ENCODE results near the gene LRRK2.

GRCh38 chr12:40287369-40287975 lies 62.7 kb downstream of the LRRK2 start:
- no peak for TF ChIP-seq BACH2 (CRISPR knock-in tag; IDR thresholded peaks at IDR 0.05; ENCODE audit: borderline replicate concordance)
- no peak for TF ChIP-seq ZNF70 (CRISPR knock-in tag; IDR thresholded peaks at IDR 0.05)
